GM23338 (cell line): ENCODE data around the gene SLC8A1. TPM values are rescaled to one million over a fixed set of nuclear protein-coding genes. Genes with fewer than 3 reads are reported as not detected.

Source experiments
- ATAC-seq: fragments of 200-7000 bp; cut with Tn5 transposase; 3 replicates; pipeline ENCODE4 v1.9.1; 2020
- DNase-seq: peaks from one replicate; pipeline ENCODE4 v3.0.0-alpha.2; 2015; ENCODE audit warnings: low spot score
- H2AFZ ChIP-seq: fragments of 200-600 bp; sonication (generic); 2 replicates; pipeline ENCODE4 v1.8.0; 2016; ENCODE audit warnings: antibody characterized with exemption, mild to moderate bottlenecking, moderate library complexity
- H3F3A ChIP-seq: fragments of 200-600 bp; sonication (generic); replicated peaks from 2 replicates; pipeline ENCODE4 v1.8.0; 2017; ENCODE audit warnings: antibody characterized with exemption, mixed run types, low read depth
- H3K27ac ChIP-seq: fragments of 200-600 bp; sonication (generic); 2 replicates; pipeline ENCODE4 v1.6.1; 2016; ENCODE audit warnings: low read depth
- H3K27me3 ChIP-seq: fragments of 200-600 bp; sonication (generic); 2 replicates; pipeline ENCODE4 v1.8.0; 2016; ENCODE audit warnings: mild to moderate bottlenecking, mixed run types, moderate library complexity; ENCODE audit not compliant: insufficient read depth
- H3K36me3 ChIP-seq: fragments of 200-600 bp; sonication (generic); 2 replicates; pipeline ENCODE4 v1.8.0; 2016; ENCODE audit warnings: mild to moderate bottlenecking; ENCODE audit not compliant: insufficient read depth
- H3K4me1 ChIP-seq: fragments of 200-600 bp; sonication (generic); 2 replicates; pipeline ENCODE4 v1.8.0; 2016; ENCODE audit warnings: mild to moderate bottlenecking, moderate library complexity; ENCODE audit not compliant: insufficient read depth
- H3K4me2 ChIP-seq: fragments of 200-600 bp; sonication (generic); 2 replicates; pipeline ENCODE4 v1.7.1; 2017; ENCODE audit warnings: mixed run types
- H3K4me3 ChIP-seq: fragments of 200-600 bp; sonication (generic); 2 replicates; pipeline ENCODE4 v1.6.1; 2016; ENCODE audit warnings: mixed run types
- H3K79me2 ChIP-seq: fragments of 200-600 bp; sonication (generic); replicated peaks from 2 replicates; pipeline ENCODE4 v1.8.0; 2017; ENCODE audit warnings: mild to moderate bottlenecking; ENCODE audit not compliant: insufficient read depth
- H3K9me2 ChIP-seq: fragments of 200-600 bp; sonication (generic); 2 replicates; pipeline ENCODE4 v1.8.0; 2017; ENCODE audit not compliant: insufficient read depth
- H4K20me1 ChIP-seq: fragments of 200-600 bp; sonication (generic); replicated peaks from 2 replicates; pipeline ENCODE4 v1.8.0; 2017; ENCODE audit warnings: mild to moderate bottlenecking; ENCODE audit not compliant: insufficient read depth
- H3K27ac Mint-ChIP-seq: 2 replicates; pipeline ENCODE4 v1.8.0; 2020; ENCODE audit warnings: inconsistent platforms, mild to moderate bottlenecking, moderate library complexity, mixed read lengths
- H3K27me3 Mint-ChIP-seq: 3 replicates; pipeline ENCODE4 v1.8.0; 2022; ENCODE audit warnings: low read depth, mild to moderate bottlenecking, moderate library complexity, mixed read lengths, inconsistent platforms; ENCODE audit not compliant: insufficient read depth, poor library complexity
- H3K36me3 Mint-ChIP-seq: 3 replicates; pipeline ENCODE4 v1.8.0; 2021; ENCODE audit warnings: low read depth, mild to moderate bottlenecking, inconsistent platforms, moderate library complexity, mixed read lengths
- H3K4me1 Mint-ChIP-seq: 3 replicates; pipeline ENCODE4 v1.8.0; 2020; ENCODE audit warnings: mild to moderate bottlenecking, inconsistent platforms, mixed read lengths
- H3K4me3 Mint-ChIP-seq: 3 replicates; pipeline ENCODE4 v1.8.0; 2021; ENCODE audit warnings: moderate library complexity, mild to moderate bottlenecking, inconsistent platforms, mixed read lengths
- H3K9me3 Mint-ChIP-seq: 3 replicates; pipeline ENCODE4 v1.8.0; 2020; ENCODE audit warnings: moderate library complexity, mild to moderate bottlenecking, inconsistent platforms, mixed read lengths
- POLR2AphosphoS5 ChIP-seq: IDR thresholded peaks from 2 replicates; pipeline ENCODE4 v1.6.1; 2016; ENCODE audit warnings: antibody characterized with exemption, low read depth
- STAT1 ChIP-seq: IDR thresholded peaks from one replicate; pipeline ENCODE4 v1.6.1; 2016; ENCODE audit warnings: antibody characterized with exemption; ENCODE audit not compliant: unreplicated experiment
- ZNF331 ChIP-seq: fragments of 250-450 bp; sonication (Bioruptor Pico); IDR thresholded peaks from 2 replicates; pipeline ENCODE4 v1.5.0; 2020; ENCODE audit warnings: low read depth, mild to moderate bottlenecking, moderate library complexity
- polyA plus RNA-seq: library from polyadenylated mRNA; unstranded; fragments of >200 nt; fragmentation: Nextera tagmentation; extraction: Ambion mirVana; gene quantifications from 2 replicates; pipeline ENCODE4 v1.2.1, GENCODE V29; 2016
- total RNA-seq: library from RNA; depleted of rRNA; stranded (reverse); fragments of >200 nt; shearing (Covaris generic); gene quantifications from 2 replicates; pipeline ENCODE4 v1.2.3, GENCODE V29; 2014
- TF ChIP-seq, protein P1 (sequence below): fragments of 250-450 bp; sonication (Bioruptor Pico); IDR thresholded peaks from 2 replicates; pipeline ENCODE4 v1.5.0; 2020; ENCODE audit warnings: mild to moderate bottlenecking, moderate library complexity

SLC8A1 gene
- total and polyA plus RNA-seq, 2 experiments from 2014 or later: 2.5 to 3.3 TPM

DNA sequence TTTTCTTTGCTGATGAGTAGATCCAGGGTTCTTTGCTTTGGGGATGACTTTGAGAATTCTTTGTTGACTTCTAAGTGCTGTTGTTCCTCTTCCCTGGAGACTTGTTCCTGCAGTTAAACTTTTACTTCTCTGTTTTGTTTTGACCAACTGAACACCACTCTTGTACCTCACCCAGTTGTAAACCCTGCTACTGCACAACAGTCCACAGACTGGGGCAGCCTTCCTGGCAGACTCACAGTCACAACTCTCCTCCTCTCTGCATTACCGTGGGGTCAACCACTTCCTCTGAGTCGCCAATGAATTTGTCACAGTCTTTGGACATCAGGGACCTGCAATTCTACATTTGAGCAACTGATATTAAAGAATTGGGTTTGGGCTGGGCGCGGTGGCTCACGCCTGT lies 3.8 kb upstream of the SLC8A1 start:
- peak overlapping the region; percentile 69; the same call in 1 of the 2 replicates for H2AFZ ChIP-seq
- no peak overlapping the region for H3K4me3 Mint-ChIP-seq

More for the DNA sequence above, 3.8 kb upstream of the SLC8A1 start:
- peaks cover 32% of the 10 kb centered on the region for H3K27me3 ChIP-seq
- no peaks in the 10 kb centered on the region for H3K79me2 ChIP-seq
- Mint-ChIP-seq H3K27ac (no peak overlapping the region), H3K27me3 (peaks cover 24% of the 10 kb centered on the region), H3K36me3 (no peaks in the 10 kb centered on the region; the same call in 2 of the 3 replicates), H3K4me1 (peaks cover 23% of the 10 kb centered on the region), H3K9me3 (no peaks in the 10 kb centered on the region; the same call in 2 of the 3 replicates)
- DNase-seq (no peak), ATAC-seq (no peak)
- no peak overlapping the region for H3K27ac ChIP-seq
- H3F3A ChIP-seq: peaks cover 5% of the 10 kb centered on the region; the same call in 1 of the 2 replicates
- H3K36me3 ChIP-seq: no peaks in the 10 kb centered on the region
- H3K4me2 ChIP-seq: peak overlapping the region; percentile 59; the same call in 1 of the 2 replicates
- TF ChIP-seq POLR2AphosphoS5 (no peak), ZNF331 (CRISPR knock-in tag) (no peak), STAT1 (no peak)
- TF ChIP-seq, protein P1, sequence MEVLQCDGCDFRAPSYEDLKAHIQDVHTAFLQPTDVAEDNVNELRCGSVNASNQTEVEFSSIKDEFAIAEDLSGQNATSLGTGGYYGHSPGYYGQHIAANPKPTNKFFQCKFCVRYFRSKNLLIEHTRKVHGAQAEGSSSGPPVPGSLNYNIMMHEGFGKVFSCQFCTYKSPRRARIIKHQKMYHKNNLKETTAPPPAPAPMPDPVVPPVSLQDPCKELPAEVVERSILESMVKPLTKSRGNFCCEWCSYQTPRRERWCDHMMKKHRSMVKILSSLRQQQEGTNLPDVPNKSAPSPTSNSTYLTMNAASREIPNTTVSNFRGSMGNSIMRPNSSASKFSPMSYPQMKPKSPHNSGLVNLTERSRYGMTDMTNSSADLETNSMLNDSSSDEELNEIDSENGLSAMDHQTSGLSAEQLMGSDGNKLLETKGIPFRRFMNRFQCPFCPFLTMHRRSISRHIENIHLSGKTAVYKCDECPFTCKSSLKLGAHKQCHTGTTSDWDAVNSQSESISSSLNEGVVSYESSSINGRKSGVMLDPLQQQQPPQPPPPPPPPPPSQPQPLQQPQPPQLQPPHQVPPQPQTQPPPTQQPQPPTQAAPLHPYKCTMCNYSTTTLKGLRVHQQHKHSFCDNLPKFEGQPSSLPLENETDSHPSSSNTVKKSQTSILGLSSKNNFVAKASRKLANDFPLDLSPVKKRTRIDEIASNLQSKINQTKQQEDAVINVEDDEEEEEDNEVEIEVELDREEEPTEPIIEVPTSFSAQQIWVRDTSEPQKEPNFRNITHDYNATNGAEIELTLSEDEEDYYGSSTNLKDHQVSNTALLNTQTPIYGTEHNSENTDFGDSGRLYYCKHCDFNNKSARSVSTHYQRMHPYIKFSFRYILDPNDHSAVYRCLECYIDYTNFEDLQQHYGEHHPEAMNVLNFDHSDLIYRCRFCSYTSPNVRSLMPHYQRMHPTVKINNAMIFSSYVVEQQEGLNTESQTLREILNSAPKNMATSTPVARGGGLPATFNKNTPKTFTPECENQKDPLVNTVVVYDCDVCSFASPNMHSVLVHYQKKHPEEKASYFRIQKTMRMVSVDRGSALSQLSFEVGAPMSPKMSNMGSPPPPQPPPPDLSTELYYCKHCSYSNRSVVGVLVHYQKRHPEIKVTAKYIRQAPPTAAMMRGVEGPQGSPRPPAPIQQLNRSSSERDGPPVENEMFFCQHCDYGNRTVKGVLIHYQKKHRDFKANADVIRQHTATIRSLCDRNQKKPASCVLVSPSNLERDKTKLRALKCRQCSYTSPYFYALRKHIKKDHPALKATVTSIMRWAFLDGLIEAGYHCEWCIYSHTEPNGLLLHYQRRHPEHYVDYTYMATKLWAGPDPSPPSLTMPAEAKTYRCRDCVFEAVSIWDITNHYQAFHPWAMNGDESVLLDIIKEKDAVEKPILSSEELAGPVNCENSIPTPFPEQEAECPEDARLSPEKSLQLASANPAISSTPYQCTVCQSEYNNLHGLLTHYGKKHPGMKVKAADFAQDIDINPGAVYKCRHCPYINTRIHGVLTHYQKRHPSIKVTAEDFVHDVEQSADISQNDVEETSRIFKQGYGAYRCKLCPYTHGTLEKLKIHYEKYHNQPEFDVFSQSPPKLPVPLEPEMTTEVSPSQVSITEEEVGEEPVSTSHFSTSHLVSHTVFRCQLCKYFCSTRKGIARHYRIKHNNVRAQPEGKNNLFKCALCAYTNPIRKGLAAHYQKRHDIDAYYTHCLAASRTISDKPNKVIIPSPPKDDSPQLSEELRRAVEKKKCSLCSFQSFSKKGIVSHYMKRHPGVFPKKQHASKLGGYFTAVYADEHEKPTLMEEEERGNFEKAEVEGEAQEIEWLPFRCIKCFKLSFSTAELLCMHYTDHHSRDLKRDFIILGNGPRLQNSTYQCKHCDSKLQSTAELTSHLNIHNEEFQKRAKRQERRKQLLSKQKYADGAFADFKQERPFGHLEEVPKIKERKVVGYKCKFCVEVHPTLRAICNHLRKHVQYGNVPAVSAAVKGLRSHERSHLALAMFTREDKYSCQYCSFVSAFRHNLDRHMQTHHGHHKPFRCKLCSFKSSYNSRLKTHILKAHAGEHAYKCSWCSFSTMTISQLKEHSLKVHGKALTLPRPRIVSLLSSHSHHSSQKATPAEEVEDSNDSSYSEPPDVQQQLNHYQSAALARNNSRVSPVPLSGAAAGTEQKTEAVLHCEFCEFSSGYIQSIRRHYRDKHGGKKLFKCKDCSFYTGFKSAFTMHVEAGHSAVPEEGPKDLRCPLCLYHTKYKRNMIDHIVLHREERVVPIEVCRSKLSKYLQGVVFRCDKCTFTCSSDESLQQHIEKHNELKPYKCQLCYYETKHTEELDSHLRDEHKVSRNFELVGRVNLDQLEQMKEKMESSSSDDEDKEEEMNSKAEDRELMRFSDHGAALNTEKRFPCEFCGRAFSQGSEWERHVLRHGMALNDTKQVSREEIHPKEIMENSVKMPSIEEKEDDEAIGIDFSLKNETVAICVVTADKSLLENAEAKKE (CRISPR knock-in tag): no peak
- H3K4me3 ChIP-seq: no peak overlapping the region
- H3K9me2 ChIP-seq: no peaks in the 10 kb centered on the region
- H3K4me1 ChIP-seq: peaks cover 39% of the 10 kb centered on the region
- no peaks in the 10 kb centered on the region for H4K20me1 ChIP-seq
